NCI-H146 (cell line): ENCODE results near the gene ADGRF4.
"Not testable (repeated sequence)": the region's sequence is repeated elsewhere in the genome, so short reads cannot be mapped to it uniquely, and the experiment has no call there.

Experiments
- DNase-seq: peaks from one replicate; lab custom pipeline; 2025; lab: John Stamatoyannopoulos, UW

Gene ADGRF4

GRCh38 chr6:47734831-47735481 lies 36.6 kb downstream of the ADGRF4 start:
- no peak for DNase-seq

GRCh38 chr6:47736083-47736700 lies 37.8 kb downstream of the ADGRF4 start:
- no peak for DNase-seq

- DNase-seq = no peak
Measured at GRCh38 chr6:47737406-47737805, 39.0 kb downstream of the ADGRF4 start.

- no peak for DNase-seq
Measured at GRCh38 chr6:47740714-47741113, 42.3 kb downstream of the ADGRF4 start.

- no peak for DNase-seq
Measured at GRCh38 chr6:47741807-47742206, 43.4 kb downstream of the ADGRF4 start.

- no peak for DNase-seq
Measured at GRCh38 chr6:47743744-47744143, 45.4 kb downstream of the ADGRF4 start.

GRCh38 chr6:47745269-47745668 lies 46.9 kb downstream of the ADGRF4 start:
- DNase-seq = not testable (repeated sequence)

- no peak for DNase-seq
Measured at GRCh38 chr6:47749757-47750156, 51.4 kb downstream of the ADGRF4 start.

- DNase-seq = no peak
Measured at GRCh38 chr6:47752801-47753200, 54.4 kb downstream of the ADGRF4 start.

- no peak for DNase-seq
Measured at GRCh38 chr6:47759364-47759763, 61.0 kb downstream of the ADGRF4 start.

- no peak for DNase-seq
Measured at GRCh38 chr6:47762502-47762901, 64.1 kb downstream of the ADGRF4 start.

- DNase-seq = no peak
Measured at GRCh38 chr6:47766445-47766844, 68.1 kb downstream of the ADGRF4 start.

- DNase-seq = no peak
Measured at GRCh38 chr6:47767102-47767501, 68.7 kb downstream of the ADGRF4 start.

- DNase-seq = no peak
Measured at GRCh38 chr6:47769982-47770381, 71.6 kb downstream of the ADGRF4 start.
